K562 (cell line): ENCODE measurements around the gene JPT1. TPM values are rescaled to one million over a fixed set of nuclear protein-coding genes. Genes with fewer than 3 reads are reported as not detected.

Experiments
- ATAC-seq: fragments of 200-7000 bp; cut with Tn5 transposase; 3 replicates; pipeline ENCODE4 v1.9.1; 2020; ENCODE audit warnings: moderate library complexity
- BruUV-seq: library from RNA; stranded (reverse); fragments of 400-500 nt; replicated peaks from 2 replicates; lab custom pipeline; 2021; lab: Mats Ljungman, UMichigan
- CTCF ChIA-PET: fragments of 300-600 bp; formaldehyde crosslinking; extraction: SDS; loops from one replicate; lab custom pipeline; 2021; ENCODE audit warnings: low intra/inter-chr PET ratio; lab: Yijun Ruan, JAX
- POLR2A ChIA-PET: fragments of 300-600, 350-650 bp; sonication (Branson Sonifier 250); formaldehyde crosslinking; extraction: SDS; loops from one replicate; lab custom pipeline; 2021; ENCODE audit warnings: antibody characterized with exemption, inconsistent platforms; lab: Yijun Ruan, JAX
- DNase-seq, 4 experiments: peaks; one replicate each; pipeline versions ENCODE4 v3.0.0 to v3.0.0-alpha.2; 2011 to 2018; ENCODE audit warnings: low spot score in 3 of 4, mixed read lengths in 3 of 4; ENCODE audit errors: extremely low read depth in 1 of 4
- FAIRE-seq: peaks from 2 replicates; lab custom pipeline; 2011; peaks lifted over from hg19 to GRCh38; lab: Jason Lieb, UNC
- H2AFZ ChIP-seq: 2 replicates; pipeline ENCODE4 v1.6.0; 2011; ENCODE audit warnings: low read depth, low read length, control low read depth, inconsistent platforms
- H3K27ac ChIP-seq: fragments of 200-600 bp; 3 replicates; pipeline ENCODE4 v1.8.0; 2011; ENCODE audit warnings: low read depth, mild to moderate bottlenecking, control low read depth, inconsistent platforms, low read length, moderate library complexity, mixed read lengths; ENCODE audit errors: extremely low read depth
- H3K27me3 ChIP-seq, 2 experiments: fragments of 300-600 bp in 1 of 2; 2 replicates in 1 of 2; 3 replicates in 1 of 2; pipeline versions ENCODE4 v1.6.0 to v1.8.0; 2011; ENCODE audit warnings: inconsistent platforms in 2 of 2, low read length in 2 of 2, mild to moderate bottlenecking in 1 of 2, mixed read lengths in 1 of 2, moderate library complexity in 1 of 2; ENCODE audit not compliant: control insufficient read depth in 2 of 2, insufficient read depth in 2 of 2
- H3K36me3 ChIP-seq: fragments of 300-600 bp; 3 replicates; pipeline ENCODE4 v1.8.0; 2011; ENCODE audit warnings: mild to moderate bottlenecking, low read length, inconsistent platforms; ENCODE audit not compliant: control insufficient read depth, insufficient read depth
- H3K4me1 ChIP-seq, 2 experiments: fragments of 200-600 bp in 1 of 2; replicated peaks in 1 of 2; 2 replicates in 1 of 2; 3 replicates in 1 of 2; pipeline versions ENCODE4 v1.5.1 to v1.8.0; 2011; ENCODE audit warnings: inconsistent platforms in 2 of 2, low read length in 2 of 2, mild to moderate bottlenecking in 1 of 2, mixed read lengths in 1 of 2, moderate library complexity in 1 of 2; ENCODE audit not compliant: control insufficient read depth in 2 of 2, insufficient read depth in 2 of 2
- H3K4me2 ChIP-seq: 2 replicates; pipeline ENCODE4 v1.6.1; 2011; ENCODE audit warnings: low read length, control low read depth, inconsistent platforms, mixed read lengths; ENCODE audit not compliant: insufficient read depth
- H3K4me3 ChIP-seq: fragments of 200-600 bp; sonication (generic), shearing (Covaris generic); 2 replicates; pipeline ENCODE4 v1.5.1; 2016; ENCODE audit warnings: control low read depth, inconsistent platforms
- H3K79me2 ChIP-seq: fragments of 200-600 bp; 3 replicates; pipeline ENCODE4 v1.8.0; 2011; ENCODE audit warnings: low read length, inconsistent platforms; ENCODE audit not compliant: control insufficient read depth, insufficient read depth
- H3K9ac ChIP-seq, 2 experiments: 2 replicates each; pipeline versions ENCODE4 v1.6.0 to v1.6.1; 2011; ENCODE audit warnings: low read depth in 2 of 2, low read length in 2 of 2, control low read depth in 1 of 2, inconsistent platforms in 1 of 2, mild to moderate bottlenecking in 1 of 2, mixed read lengths in 1 of 2; ENCODE audit not compliant: insufficient read depth in 1 of 2
- H3K9me1 ChIP-seq: one replicate; pipeline ENCODE4 v1.6.0; 2011; ENCODE audit warnings: inconsistent platforms, mild to moderate bottlenecking, low read length, moderate library complexity; ENCODE audit not compliant: control insufficient read depth, insufficient read depth
- H3K9me3 ChIP-seq: replicated peaks from 2 replicates; pipeline ENCODE4 v1.5.1; 2011; ENCODE audit warnings: low read depth, low read length, inconsistent platforms; ENCODE audit not compliant: control insufficient read depth, insufficient read depth
- H4K20me1 ChIP-seq: replicated peaks from 2 replicates; pipeline ENCODE4 v1.6.1; 2011; ENCODE audit warnings: low read length, inconsistent platforms, mixed read lengths; ENCODE audit not compliant: control insufficient read depth, insufficient read depth
- DNMT1 ChIP-seq: fragments of 450-650 bp; IDR thresholded peaks from 2 replicates; pipeline ENCODE4 v1.6.1; 2016; ENCODE audit warnings: antibody characterized with exemption, mild to moderate bottlenecking
- NFYB ChIP-seq: IDR thresholded peaks from 2 replicates; pipeline ENCODE4 v1.6.1; 2011; ENCODE audit warnings: mild to moderate bottlenecking, moderate library complexity; ENCODE audit not compliant: insufficient read length; ENCODE audit errors: extremely low read depth
- PATZ1 ChIP-seq: fragments of 250-450 bp; sonication (Bioruptor Pico); IDR thresholded peaks from 2 replicates; pipeline ENCODE4 v1.5.0; 2020; ENCODE audit warnings: mild to moderate bottlenecking, borderline replicate concordance
- PTRF ChIP-seq: fragments of 450-650 bp; IDR thresholded peaks from 2 replicates; pipeline ENCODE4 v1.6.1; 2016; ENCODE audit warnings: mild to moderate bottlenecking, missing genetic modification characterization, missing compliant biosample characterization
- STAT5B ChIP-seq: fragments of 250-450 bp; sonication (Bioruptor Pico); IDR thresholded peaks from 2 replicates; pipeline ENCODE4 v1.8.0; 2021; ENCODE audit warnings: mild to moderate bottlenecking, inconsistent platforms
- ZBTB11 ChIP-seq, 3 experiments: fragments of 200-800 bp in 1 of 3; fragments of 250-450 bp in 1 of 3; fragments of 450-650 bp in 1 of 3; sonication (Bioruptor Pico) in 1 of 3; sonication (Bioruptor generic) in 1 of 3; formaldehyde crosslinking in 1 of 3; IDR thresholded peaks; 2 replicates each; pipeline versions ENCODE4 v1.6.1 to v1.8.0; 2016 to 2022; ENCODE audit warnings: mild to moderate bottlenecking in 2 of 3, missing genetic modification characterization in 2 of 3, missing compliant biosample characterization in 1 of 3, moderate library complexity in 1 of 3
- WGBS: fragments of 100-300 bp; shearing (Covaris generic); methylation state at CpG from one replicate; pipeline ENCODE4 v1.1.6; 2016; ENCODE audit warnings: low coverage, mixed read lengths; ENCODE audit not compliant: insufficient coverage; ENCODE audit errors: missing lambda C conversion rate; 5-methylcytosine and 5-hydroxymethylcytosine counted together
- in situ Hi-C: fragments of 300-500 bp; cut with MboI; formaldehyde crosslinking; loops from 4 replicates; pipeline ENCODE4 v1.15.0; 2018; ENCODE audit warnings: inconsistent platforms, mixed read lengths
- intact Hi-C: fragments of 100-400 bp; cut with micrococcal nuclease; formaldehyde crosslinking; loops from 2 replicates; pipeline ENCODE4 v1.14.2; 2022
- polyA plus RNA-seq, 8 experiments: library from polyadenylated mRNA; depleted of rRNA in 4 of 8; stranded (reverse) in 5 of 8; unstranded in 3 of 8; fragments of >200 nt; fragmentation: Nextera tagmentation in 2 of 8; fragmentation: Illumina TruSeq in 1 of 8; extraction: Ambion mirVana in 2 of 8; extraction: Trizol in 1 of 8; gene quantifications; 2 replicates each; pipeline versions ENCODE4 v1.2.1 to v1.2.3, GENCODE V29; 2011 to 2014; ENCODE audit warnings: inconsistent platforms in 1 of 8, missing spikeins in 1 of 8
- total RNA-seq, 7 experiments: library from RNA; depleted of rRNA in 6 of 7; stranded (reverse); fragments of >200 nt in 6 of 7; fragmentation: Illumina TruSeq in 2 of 7; extraction: Trizol in 2 of 7; gene quantifications; 2 replicates each; pipeline versions ENCODE4 v1.2.1 to v1.2.3, GENCODE V29; 2011 to 2021; ENCODE audit warnings: low replicate concordance in 1 of 7
- TF ChIP-seq, protein P1 (sequence below), 2 experiments: fragments of 250-450 bp in 1 of 2; fragments of 450-650 bp in 1 of 2; sonication (Bioruptor Pico) in 1 of 2; IDR thresholded peaks; 2 replicates each; pipeline versions ENCODE4 v1.6.1 to v1.8.0; 2016 to 2021; ENCODE audit warnings: mild to moderate bottlenecking in 2 of 2, moderate library complexity in 2 of 2, missing compliant biosample characterization in 1 of 2, missing genetic modification characterization in 1 of 2
- TF ChIP-seq, protein P2 (sequence below): fragments of 450-650 bp; formaldehyde crosslinking; conservative IDR thresholded peaks from 2 replicates; pipeline ENCODE4 v1.4.0; 2022; ENCODE audit warnings: mild to moderate bottlenecking, missing genetic modification characterization

The JPT1 gene
- total and polyA plus RNA-seq, 9 of the 15 experiments (the other 6 are each of a cell fraction or from before 2014, with no cell fraction given), result 56.7 to 292 (median 144) TPM

DNA sequence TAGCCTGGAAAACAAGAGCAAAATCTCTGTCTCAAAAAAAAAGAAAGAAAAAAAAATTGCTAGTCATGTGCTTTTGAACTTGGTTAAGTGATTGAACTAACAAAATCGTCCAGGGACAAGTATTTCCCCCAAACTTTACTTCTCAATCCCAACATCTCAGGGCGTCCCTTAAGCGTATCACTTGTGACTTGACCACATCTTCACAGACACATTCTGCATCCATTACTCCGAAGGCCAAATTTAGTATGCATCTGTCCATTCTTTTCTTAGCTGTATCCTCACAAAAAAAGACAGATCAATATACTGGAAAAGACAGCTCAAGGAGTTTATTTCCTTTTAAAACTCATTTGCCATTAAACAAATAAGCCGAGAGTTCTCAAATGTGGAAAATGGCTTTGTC, 5.9 kb upstream of the JPT1 start:
- H3K4me2 ChIP-seq, result no peak overlapping the region
- no peak overlapping the region for H3K9ac ChIP-seq
- in situ Hi-C loops (no loop called here), intact Hi-C loops (no loop called here)
- FAIRE-seq, result no peak
- H3K4me3 ChIP-seq, result no peak overlapping the region
- no peak for ATAC-seq
- 0 out of 3 replicates have a peak, but pooled peaks cover under 1% of the 10 kb centered on the region for H3K79me2 ChIP-seq
- ChIA-PET POLR2A (interaction anchor here (0.6 to 3.5 kb wide), 8 partner anchors 8 to 113 kb away, joined by 3 to 17 read pairs (median 4); partner anchors contain the start of genes GGA3, KCTD2 and MRPS7), CTCF (no interaction called here)
- no peak for DNase-seq
- H2AFZ ChIP-seq, result no peak overlapping the region
- no peaks in the 10 kb centered on the region for H3K9me1 ChIP-seq
- no peaks in the 10 kb centered on the region for H3K27me3 ChIP-seq
- 65% methylated on average over 5 of the region's 5 CpGs for WGBS
- peaks cover 0 to 4% of the 10 kb centered on the region in 2 experiments; a peak in 3 of 5 replicates for H3K4me1 ChIP-seq
- no peaks in the 10 kb centered on the region for H4K20me1 ChIP-seq
- peaks cover 2% of the 10 kb centered on the region; the same call in 1 of the 3 replicates for H3K36me3 ChIP-seq
- BruUV-seq, result no TSS peak
- no peaks in the 10 kb centered on the region for H3K9me3 ChIP-seq
- no peak overlapping the region for H3K27ac ChIP-seq
- no peak for TF ChIP-seq ZBTB11 (CRISPR knock-in tag; IDR thresholded peaks at IDR 0.05)
- TF ChIP-seq DNMT1, result no peak
- TF ChIP-seq, protein P1, sequence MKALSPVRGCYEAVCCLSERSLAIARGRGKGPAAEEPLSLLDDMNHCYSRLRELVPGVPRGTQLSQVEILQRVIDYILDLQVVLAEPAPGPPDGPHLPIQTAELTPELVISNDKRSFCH (CRISPR knock-in tag; IDR thresholded peaks at IDR 0.05), result no peak
- TF ChIP-seq, protein P1 (tag; IDR thresholded peaks at IDR 0.05), result no peak
- TF ChIP-seq STAT5B (CRISPR knock-in tag), result no peak
- no peak for TF ChIP-seq NFYB
- TF ChIP-seq PTRF, result no peak
- TF ChIP-seq, protein P2, sequence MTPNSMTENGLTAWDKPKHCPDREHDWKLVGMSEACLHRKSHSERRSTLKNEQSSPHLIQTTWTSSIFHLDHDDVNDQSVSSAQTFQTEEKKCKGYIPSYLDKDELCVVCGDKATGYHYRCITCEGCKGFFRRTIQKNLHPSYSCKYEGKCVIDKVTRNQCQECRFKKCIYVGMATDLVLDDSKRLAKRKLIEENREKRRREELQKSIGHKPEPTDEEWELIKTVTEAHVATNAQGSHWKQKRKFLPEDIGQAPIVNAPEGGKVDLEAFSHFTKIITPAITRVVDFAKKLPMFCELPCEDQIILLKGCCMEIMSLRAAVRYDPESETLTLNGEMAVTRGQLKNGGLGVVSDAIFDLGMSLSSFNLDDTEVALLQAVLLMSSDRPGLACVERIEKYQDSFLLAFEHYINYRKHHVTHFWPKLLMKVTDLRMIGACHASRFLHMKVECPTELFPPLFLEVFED, result no peak
- TF ChIP-seq PATZ1 (CRISPR knock-in tag), result no peak
